Neural progenitor cell (in vitro differentiated cells): ENCODE results near the gene YTHDF1.

Experiments used
- EZH2 ChIP-seq: fragments of 200-600 bp; sonication (generic); IDR thresholded peaks from 2 replicates; pipeline ENCODE4 v1.6.1; 2017; ENCODE audit warnings: antibody characterized with exemption, mild to moderate bottlenecking, moderate library complexity
- TF ChIP-seq, protein P1 (sequence below): fragments of 200-600 bp; sonication (generic); IDR thresholded peaks from 2 replicates; pipeline ENCODE4 v1.5.1; 2017; ENCODE audit warnings: antibody characterized with exemption, mild to moderate bottlenecking

DNA sequence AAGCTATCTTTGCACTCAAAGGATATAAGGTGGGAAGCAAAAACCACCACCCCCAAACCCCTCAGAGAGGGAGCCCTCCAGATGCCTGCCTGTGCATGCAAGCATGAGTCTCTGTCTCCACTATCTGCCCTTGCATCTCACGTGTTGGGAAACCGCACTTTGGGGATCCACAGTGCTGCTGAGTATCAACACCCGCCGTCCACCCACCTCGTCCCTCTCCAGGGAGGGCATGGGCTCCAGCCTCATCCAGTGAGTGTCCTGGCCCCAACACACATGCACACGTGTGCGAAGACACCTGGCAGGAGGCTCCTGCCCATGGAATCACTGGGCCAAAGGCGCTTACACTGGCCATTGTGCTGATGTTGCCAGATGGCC, 3.5 kb upstream of the YTHDF1 start:
- TF ChIP-seq, protein P1, sequence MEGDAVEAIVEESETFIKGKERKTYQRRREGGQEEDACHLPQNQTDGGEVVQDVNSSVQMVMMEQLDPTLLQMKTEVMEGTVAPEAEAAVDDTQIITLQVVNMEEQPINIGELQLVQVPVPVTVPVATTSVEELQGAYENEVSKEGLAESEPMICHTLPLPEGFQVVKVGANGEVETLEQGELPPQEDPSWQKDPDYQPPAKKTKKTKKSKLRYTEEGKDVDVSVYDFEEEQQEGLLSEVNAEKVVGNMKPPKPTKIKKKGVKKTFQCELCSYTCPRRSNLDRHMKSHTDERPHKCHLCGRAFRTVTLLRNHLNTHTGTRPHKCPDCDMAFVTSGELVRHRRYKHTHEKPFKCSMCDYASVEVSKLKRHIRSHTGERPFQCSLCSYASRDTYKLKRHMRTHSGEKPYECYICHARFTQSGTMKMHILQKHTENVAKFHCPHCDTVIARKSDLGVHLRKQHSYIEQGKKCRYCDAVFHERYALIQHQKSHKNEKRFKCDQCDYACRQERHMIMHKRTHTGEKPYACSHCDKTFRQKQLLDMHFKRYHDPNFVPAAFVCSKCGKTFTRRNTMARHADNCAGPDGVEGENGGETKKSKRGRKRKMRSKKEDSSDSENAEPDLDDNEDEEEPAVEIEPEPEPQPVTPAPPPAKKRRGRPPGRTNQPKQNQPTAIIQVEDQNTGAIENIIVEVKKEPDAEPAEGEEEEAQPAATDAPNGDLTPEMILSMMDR, result no peak
- TF ChIP-seq EZH2, result no peak
